Measurements from ENCODE around the gene NUDT16L1.

NUDT16L1 gene

GRCh38 chr16:4683255-4684057, 9.9 kb upstream of the NUDT16L1 start:
- no peak for DNase-seq

GRCh38 chr16:4684058-4684715, 9.2 kb upstream of the NUDT16L1 start:
- DNase-seq, result no peak

- DNase-seq, result no peak
These were observed 8.6 kb upstream of the NUDT16L1 start for GRCh38 chr16:4684763-4685162.

DNA sequence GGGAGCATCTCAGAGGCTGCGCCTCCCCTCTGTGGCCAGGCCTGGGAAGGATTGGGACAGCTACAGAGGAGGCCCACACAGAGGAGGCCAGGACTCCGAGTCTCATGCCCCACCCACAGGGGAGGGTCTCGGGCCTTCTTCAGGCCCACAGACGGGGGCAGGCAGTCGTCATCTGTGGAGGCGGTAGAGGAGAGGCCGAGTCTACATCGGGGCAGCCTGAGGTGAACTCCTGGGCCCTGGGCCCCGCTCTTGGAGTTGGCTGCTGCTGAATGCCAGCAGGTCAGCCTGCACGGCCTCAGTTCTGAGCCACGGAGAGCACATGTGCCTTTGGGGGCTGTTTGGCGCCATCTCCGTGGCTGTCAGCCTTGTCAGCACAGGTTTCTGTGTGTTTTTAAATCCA, 8.1 kb upstream of the NUDT16L1 start:
- DNase-seq, result no peak

- DNase-seq, result no peak
These were observed 7.4 kb upstream of the NUDT16L1 start for GRCh38 chr16:4685776-4686496.

- no peak for DNase-seq
These were observed 6.7 kb upstream of the NUDT16L1 start for GRCh38 chr16:4686497-4687210.

GRCh38 chr16:4687416-4687815, 5.9 kb upstream of the NUDT16L1 start:
- no peak for DNase-seq

DNA sequence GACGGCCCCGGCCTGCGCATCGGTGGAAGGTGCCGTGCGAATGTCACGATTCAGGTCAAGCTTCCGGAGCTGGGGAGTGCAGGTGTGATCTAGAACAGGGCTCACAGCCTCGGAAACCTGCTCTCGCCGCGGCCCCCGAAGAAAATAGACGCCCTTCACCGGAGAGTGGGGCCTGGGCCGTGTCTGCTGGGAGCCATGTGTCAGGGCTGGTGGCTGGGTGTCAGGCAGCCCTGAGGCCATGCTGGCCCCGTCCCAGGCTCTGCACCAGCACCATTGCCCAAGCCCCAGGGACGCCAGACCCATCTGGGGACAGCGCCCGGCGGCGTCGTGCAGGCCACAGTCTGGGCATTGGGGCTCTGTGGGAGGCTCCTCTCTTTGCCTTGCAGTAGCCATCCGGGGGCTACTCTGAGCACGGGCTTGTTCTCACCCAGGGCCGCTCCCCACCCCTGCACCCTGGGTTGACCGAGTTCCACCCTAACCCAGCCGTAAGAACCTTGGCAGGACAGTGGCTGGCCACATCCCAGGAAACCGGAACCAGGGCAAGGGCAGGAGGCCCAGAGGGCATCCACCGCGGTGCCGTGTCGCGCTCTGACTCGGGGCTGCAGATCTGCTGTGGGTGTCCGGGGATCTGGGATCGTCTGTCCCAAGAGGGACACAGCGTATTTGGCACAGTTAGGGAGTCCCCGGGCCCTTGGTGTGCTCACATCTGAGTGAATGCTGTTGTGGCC, 5.3 kb upstream of the NUDT16L1 start:
- DNase-seq, result no peak

GRCh38 chr16:4688674-4689045, 4.7 kb upstream of the NUDT16L1 start:
- no peak for DNase-seq

DNA sequence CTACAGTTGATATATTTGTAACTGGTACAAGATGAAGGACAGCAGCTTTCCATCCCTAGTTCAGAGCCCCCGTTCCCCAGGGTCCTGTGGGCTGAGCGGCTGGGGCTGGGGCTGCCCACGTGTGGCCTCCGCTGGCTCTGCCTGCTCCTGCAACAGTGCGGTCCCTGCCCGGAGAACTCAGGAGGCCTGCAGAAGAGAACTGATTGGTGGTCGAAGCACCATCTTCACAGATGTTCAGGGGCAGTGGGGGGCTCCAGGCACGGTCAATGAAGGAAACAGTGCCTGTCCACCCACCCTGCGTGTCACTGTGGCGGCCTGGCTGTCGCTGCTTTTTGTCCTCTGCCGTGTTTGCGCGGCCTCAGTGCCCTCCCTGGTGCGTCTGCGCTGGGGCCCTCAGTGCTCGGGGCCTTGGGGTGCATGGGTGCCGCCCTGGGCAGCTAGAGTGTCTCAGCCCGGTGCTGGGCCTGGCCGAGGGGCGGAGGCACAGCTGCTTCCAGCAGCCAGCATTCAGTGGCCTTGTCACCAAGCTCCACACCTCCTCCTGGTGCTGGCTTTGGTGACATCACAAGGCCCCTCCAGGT, 4.2 kb upstream of the NUDT16L1 start:
- DNase-seq, result no peak

- DNase-seq, result no peak
These were observed 3.3 kb upstream of the NUDT16L1 start for GRCh38 chr16:4689864-4690704.

DNA sequence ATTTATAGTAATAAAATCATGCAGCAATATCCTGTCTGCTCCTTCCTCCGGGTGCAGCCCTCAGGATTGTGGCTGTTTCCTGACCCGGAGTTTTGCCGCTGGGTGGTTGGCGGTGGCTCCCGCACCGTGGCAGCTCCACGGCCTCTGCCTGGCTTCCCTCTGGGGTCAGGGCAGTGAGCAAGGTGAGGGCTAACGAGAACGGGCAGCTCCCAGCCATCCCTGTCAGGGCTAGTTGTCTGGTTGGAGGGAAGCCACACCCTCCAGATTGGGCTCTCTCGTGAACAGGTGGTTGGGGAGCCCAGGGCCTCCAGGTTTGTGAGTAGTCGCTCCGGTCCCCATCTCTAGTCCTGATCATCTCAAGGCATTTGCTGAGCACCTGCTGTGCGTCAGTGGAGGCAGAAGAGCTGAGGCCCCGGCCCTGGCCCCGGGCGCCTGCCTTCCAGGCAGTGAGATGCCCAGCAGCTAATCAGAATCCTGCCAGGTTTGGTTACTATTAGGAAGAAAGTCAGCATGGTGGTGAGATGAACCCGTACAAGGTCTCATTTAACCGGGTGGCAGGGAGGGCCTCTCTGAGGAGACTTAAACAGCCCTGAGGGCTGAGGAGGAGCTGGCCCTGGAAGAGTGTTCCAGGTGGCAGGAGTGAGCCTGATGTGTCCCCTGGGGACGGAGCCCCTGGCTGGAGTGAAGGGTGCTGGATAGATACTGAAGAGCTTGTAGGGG, 2.3 kb upstream of the NUDT16L1 start:
- DNase-seq, result no peak

DNA sequence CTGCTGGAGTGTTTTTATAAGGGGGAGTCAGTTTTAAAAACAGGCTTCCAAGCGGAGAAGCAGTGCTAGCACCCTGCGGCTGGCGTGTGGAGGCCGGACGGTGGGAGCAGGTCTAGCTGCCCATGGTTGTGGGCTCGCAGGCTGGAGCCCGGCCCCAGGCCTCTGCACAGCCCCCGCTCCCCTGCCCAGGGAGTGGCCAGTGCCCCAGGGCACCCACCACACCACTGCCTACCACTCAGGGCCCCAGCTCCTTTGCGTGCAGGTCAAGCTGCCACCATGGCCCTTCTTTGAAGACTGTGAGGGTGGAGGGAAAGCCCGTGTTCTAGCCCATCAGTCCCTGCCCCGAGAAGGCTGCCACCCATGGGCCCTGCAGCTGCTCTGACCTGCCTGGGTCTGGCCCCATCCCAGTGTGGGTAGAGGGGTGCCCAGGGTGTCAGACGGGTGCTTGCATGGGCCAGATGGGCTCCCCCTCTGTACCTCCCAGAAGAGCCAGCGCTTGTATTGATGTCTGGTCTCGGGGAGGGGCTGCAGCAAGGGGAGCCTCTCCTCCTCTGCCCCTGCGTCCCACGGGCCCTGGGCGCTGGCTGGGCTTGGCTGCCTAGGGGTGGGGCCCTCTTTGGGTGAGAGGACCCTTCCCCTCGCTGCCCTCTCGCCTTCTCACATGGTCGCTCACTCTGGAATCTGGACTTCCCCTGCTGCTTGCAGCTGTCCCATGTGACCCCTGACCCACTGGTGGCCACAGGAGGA, 1.5 kb upstream of the NUDT16L1 start:
- DNase-seq, result no peak

GRCh38 chr16:4692460-4693295, 684 bp upstream of the NUDT16L1 start:
- no peak for DNase-seq

GRCh38 chr16:4693956-4694641, 737 bp downstream of the NUDT16L1 start:
- DNase-seq, result no peak

- DNase-seq, result no peak
These were observed 1.5 kb downstream of the NUDT16L1 start for GRCh38 chr16:4694642-4695451.

- DNase-seq, result no peak
These were observed 2.3 kb downstream of the NUDT16L1 start for GRCh38 chr16:4695473-4696171.
